ENCODE measurements around the gene ROBO4.

Gene ROBO4

DNA sequence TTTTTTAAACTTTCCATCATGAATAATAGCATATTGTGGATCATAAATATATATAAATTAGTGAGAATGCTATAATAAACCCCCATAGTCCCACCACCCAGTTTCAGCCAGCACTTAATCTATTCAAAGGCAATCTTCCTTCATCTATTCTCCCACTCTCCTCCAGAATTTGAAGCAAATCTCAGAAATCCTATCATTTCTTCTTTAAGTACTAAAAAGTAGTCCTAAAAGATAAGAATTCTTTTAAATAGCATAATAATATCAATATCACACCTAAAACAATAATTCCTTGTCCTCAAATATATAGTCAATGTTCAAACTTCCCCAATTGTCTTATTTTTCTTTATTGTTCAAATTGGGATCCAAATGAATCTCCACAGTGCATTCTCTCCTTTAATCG, 57.0 kb downstream of the ROBO4 start:
- DNase-seq (ENCODE audit: low read depth): no peak

DNA sequence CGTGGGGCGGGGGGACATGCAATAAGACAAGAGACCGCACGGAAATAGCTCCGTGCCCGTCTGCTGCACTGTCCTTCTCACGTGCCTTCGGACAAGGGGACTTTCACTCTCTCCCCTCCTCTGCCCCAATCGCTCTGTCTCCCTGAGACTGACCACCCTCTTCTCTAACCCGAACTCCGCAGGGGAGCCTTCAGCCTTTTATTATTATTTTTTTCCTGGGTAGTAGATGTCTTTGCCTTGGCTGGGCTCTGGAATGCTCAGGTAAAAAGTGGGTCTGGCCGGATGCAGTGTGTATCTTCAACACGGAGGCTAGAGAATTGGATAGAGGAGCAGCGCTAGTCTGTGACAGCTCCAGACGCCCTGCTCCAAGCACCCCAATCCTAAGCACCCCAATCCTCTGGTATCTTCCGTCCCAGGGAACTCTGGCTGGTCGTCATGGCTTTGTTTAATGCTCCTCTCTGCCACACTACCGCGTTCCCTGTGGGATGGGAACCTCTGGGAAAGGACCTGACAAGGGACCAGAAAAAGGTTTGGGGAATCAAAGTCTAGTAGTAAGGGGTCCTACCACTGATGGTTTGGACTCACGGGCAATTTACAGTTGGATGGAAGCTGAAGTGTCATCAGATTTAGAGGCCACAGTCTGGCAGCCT, 57.6 kb downstream of the ROBO4 start:
- no peak for DNase-seq (ENCODE audit: low read depth)

- DNase-seq (ENCODE audit: low read depth): no peak
Measured at GRCh38 chr11:124839128-124839971, 58.3 kb downstream of the ROBO4 start.

DNA sequence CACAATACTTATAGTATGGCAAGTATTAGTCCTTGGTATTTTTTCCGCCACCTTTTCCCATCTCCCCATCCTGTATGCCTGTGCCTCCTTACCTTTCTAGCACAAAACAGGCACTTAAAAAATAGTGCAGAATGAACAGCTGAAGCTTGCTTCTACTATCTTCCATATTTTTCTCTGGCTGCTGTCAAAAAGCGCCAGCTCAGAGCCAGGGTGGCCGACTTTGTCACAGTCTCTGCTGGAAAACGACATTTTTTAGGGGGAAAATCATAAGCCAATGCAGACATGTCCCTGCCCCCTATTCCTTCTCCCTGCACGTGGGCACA, 58.9 kb downstream of the ROBO4 start:
- DNase-seq (ENCODE audit: low read depth): no peak

GRCh38 chr11:124837491-124837856, 60.2 kb downstream of the ROBO4 start:
- DNase-seq (ENCODE audit: low read depth): peak; percentile 91

DNA sequence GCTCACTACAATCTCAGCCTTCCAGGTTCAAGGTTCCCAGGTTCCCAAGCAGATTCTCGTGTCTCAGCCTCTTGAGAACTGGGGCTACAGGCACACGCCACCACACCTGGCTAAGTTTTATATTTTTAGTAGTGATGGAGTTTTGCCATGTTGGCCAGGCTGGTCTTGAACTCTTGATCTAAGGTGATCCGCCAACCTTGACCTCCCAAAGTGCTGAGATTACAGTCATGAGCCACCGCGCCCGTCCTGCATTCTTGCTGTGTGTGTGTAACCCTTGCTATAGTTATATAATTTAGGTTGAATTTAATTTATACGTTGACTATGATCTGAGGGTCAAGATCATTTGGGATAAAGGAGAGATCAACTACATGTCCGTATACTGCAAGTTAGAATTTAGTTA, 61.7 kb downstream of the ROBO4 start:
- no peak for DNase-seq (ENCODE audit: low read depth)

DNA sequence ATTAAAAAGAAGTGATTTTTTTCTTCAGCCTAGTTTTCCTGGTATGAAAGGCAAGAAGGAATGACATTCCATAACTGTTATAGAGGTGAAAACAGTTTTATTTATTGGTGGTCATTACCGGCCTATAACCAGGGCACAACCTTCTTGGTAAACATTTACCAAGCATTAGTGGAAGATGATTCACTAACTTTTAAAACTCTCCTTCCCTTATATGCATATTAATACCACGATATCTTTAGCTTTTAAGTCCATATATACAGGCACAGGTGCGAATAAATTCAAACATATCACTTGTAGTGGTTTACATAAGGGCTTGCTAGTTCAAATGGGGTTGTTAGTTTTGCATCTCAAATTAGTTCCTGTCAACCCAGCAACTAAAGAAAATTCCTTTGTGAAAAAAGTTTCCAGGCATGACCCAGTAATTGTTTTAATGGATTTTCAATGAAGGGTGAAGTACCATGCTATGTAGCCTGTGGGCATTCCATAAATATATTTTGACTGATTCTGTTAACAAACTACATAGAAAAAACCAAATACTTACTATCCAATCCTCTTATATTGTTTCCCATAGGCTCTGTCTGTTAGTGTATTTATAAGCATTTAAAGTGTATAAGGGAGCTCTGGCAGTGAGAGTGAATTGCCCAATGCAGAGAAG, 63.0 kb downstream of the ROBO4 start:
- no peak for DNase-seq (ENCODE audit: low read depth)

Measured in fibroblast of gingiva (primary cell).